Measurements from ENCODE around the gene CLCNKA. TPM values are rescaled to one million over a fixed set of nuclear protein-coding genes. Genes with fewer than 3 reads are reported as not detected.
"Not testable (repeated sequence)": the region's sequence is repeated elsewhere in the genome, so short reads cannot be mapped to it uniquely, and the experiment has no call there.

Gene CLCNKA
- total and polyA plus RNA-seq, 2 experiments from 2014 or later: 12.8 to 16.3 TPM

DNA sequence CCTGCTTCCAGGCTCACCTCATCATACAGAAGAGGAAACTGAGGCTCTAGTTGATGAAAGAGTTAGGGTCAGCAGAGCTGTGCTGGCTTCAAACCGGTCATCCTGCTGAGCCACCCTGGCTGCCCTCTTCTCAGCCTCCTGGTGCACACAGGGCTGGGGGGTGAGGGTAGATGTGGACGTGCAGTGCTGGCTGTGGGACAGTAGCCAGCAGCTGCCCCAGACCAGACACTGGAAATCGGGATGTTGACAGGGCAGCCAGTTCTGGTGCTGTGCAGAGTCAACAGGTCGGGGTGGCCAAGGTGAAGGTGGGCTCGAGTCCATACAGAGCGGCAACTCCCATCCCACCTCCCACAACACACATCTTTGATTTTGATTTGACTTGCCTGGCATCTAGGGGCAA lies 1.5 kb upstream of the CLCNKA start:
- peak overlapping the region; percentile 100 for H3K27ac ChIP-seq
- no peaks in the 10 kb centered on the region for H3K36me3 ChIP-seq
- H3K9me3 ChIP-seq (ENCODE audit: low read depth): no peaks in the 10 kb centered on the region
- peaks cover 50% of the 10 kb centered on the region for H3K4me1 ChIP-seq (ENCODE audit: low read depth)
- TF ChIP-seq, protein P1, sequence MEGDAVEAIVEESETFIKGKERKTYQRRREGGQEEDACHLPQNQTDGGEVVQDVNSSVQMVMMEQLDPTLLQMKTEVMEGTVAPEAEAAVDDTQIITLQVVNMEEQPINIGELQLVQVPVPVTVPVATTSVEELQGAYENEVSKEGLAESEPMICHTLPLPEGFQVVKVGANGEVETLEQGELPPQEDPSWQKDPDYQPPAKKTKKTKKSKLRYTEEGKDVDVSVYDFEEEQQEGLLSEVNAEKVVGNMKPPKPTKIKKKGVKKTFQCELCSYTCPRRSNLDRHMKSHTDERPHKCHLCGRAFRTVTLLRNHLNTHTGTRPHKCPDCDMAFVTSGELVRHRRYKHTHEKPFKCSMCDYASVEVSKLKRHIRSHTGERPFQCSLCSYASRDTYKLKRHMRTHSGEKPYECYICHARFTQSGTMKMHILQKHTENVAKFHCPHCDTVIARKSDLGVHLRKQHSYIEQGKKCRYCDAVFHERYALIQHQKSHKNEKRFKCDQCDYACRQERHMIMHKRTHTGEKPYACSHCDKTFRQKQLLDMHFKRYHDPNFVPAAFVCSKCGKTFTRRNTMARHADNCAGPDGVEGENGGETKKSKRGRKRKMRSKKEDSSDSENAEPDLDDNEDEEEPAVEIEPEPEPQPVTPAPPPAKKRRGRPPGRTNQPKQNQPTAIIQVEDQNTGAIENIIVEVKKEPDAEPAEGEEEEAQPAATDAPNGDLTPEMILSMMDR (IDR thresholded peaks at IDR 0.05; ENCODE audit: low read depth, low read length): no peak
- no peak for DNase-seq (ENCODE audit: low read depth in 1 of 2, low spot score in 1 of 2)
- no peaks in the 10 kb centered on the region for H3K27me3 ChIP-seq
- H3K4me3 ChIP-seq: no peak overlapping the region

DNA sequence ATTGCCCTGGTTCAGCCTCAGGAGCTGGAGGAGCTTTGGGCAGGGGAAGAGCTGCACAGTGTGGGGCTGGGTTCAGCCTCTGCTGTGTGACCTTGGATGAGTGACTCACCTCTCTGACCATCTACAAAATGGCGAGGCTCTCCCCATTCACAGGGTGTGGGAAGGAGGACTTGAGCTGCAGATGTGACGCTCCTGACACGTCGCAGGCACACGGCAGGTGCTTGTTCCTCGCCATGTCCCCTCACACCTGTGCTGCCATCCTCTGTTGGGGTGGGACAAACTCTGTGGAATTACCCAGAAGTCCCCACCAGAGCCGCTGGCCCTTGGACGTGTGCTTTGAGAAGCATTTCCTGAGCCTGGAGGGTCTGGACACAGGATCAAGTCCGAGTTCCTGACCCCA lies 958 bp upstream of the CLCNKA start:
- Histone ChIP-seq H3K27ac (peak overlapping the region; percentile 100), H3K4me1 (ENCODE audit: low read depth) (peaks cover 44% of the 10 kb centered on the region)
- H3K36me3 ChIP-seq; H3K4me3 ChIP-seq; H3K27me3 ChIP-seq; H3K9me3 ChIP-seq (ENCODE audit: low read depth); DNase-seq (ENCODE audit: low read depth in 1 of 2, low spot score in 1 of 2): not testable (repeated sequence)

DNA sequence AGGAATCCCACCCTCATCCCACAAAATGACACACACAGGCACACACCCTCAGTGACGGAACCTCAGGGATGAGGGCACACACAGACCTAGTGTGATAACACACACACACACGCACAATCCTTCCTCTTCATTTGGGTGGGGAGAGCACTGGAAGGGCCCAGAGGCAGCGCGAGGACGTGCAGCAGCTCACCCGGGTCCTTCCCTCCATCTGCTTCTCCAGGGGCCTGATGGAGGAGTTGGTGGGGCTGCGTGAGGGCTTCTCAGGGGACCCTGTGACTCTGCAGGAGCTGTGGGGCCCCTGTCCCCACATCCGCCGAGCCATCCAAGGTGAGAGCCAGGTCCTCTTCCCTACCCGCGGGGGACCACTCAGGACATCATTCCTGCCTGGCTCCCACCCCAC lies 557 bp downstream of the CLCNKA start:
- TF ChIP-seq, protein P1 (IDR thresholded peaks at IDR 0.05; ENCODE audit: low read depth, low read length): no peak
- no peaks in the 10 kb centered on the region for H3K9me3 ChIP-seq (ENCODE audit: low read depth)
- no peaks in the 10 kb centered on the region for H3K36me3 ChIP-seq
- H3K27ac ChIP-seq: peak overlapping the region; percentile 61
- peaks cover 39% of the 10 kb centered on the region for H3K4me1 ChIP-seq (ENCODE audit: low read depth)
- H3K27me3 ChIP-seq: no peaks in the 10 kb centered on the region
- DNase-seq (ENCODE audit: low read depth in 1 of 2, low spot score in 1 of 2): no peak
- H3K4me3 ChIP-seq: no peak overlapping the region

DNA sequence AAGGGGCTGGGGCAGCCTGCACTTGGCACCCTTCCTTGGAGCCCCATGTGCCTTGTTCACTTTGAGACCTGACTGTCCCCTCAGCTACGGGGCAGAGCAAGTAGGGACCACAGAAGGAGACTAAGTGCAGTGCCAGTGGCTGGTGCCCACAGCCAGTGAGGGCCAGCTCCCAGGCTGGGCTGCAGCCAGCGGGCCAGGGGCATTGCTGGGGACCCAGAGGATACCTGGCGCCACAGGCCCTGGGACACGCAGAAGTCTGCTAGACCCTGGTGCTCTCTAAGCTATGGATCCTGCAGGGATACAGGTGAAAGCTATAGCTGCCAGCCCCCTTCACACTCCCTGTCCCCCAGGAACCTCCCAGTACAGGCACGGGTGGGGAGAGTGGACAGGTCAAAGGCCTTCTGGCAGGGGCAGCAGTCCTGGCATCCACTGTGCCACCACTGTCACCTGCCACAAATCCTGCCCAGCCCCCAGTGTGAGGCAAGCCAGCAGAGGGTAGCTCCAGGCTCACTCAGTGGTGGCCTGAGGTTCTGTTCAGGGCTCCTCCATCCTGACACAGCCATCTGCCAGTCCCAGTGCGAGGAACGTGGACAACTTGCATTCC lies 1.3 kb downstream of the CLCNKA start:
- Histone ChIP-seq H3K27me3 (no peaks in the 10 kb centered on the region), H3K4me3 (no peak overlapping the region), H3K9me3 (ENCODE audit: low read depth) (no peaks in the 10 kb centered on the region), H3K4me1 (ENCODE audit: low read depth) (peaks cover 40% of the 10 kb centered on the region), H3K27ac (no peak overlapping the region), H3K36me3 (no peaks in the 10 kb centered on the region)
- TF ChIP-seq, protein P1 (IDR thresholded peaks at IDR 0.05; ENCODE audit: low read depth, low read length): no peak
- no peak for DNase-seq (ENCODE audit: low read depth in 1 of 2, low spot score in 1 of 2)

DNA sequence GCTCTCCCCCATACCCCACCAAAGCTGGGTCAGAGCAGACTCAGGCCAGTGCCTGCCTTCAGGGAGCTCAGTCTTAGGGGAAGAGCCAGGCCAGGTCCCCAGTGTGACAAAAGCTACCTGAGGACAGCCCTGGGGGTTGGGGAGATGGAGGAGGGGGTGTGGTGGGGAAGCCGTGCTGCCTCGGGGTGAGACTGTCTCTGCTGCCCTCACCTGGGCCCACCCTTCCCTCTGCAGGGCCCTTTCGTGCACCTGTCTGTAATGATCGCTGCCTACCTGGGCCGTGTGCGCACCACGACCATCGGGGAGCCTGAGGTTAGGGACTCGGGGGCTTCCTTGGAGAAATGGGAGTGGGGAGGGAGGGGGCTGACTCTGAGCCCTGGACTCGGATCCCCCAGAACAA lies 4.5 kb downstream of the CLCNKA start:
- H3K27me3 ChIP-seq; H3K27ac ChIP-seq; H3K9me3 ChIP-seq (ENCODE audit: low read depth); H3K36me3 ChIP-seq; H3K4me3 ChIP-seq; DNase-seq (ENCODE audit: low read depth in 1 of 2, low spot score in 1 of 2): not testable (repeated sequence)
- H3K4me1 ChIP-seq (ENCODE audit: low read depth): peaks cover 16% of the 10 kb centered on the region

DNA sequence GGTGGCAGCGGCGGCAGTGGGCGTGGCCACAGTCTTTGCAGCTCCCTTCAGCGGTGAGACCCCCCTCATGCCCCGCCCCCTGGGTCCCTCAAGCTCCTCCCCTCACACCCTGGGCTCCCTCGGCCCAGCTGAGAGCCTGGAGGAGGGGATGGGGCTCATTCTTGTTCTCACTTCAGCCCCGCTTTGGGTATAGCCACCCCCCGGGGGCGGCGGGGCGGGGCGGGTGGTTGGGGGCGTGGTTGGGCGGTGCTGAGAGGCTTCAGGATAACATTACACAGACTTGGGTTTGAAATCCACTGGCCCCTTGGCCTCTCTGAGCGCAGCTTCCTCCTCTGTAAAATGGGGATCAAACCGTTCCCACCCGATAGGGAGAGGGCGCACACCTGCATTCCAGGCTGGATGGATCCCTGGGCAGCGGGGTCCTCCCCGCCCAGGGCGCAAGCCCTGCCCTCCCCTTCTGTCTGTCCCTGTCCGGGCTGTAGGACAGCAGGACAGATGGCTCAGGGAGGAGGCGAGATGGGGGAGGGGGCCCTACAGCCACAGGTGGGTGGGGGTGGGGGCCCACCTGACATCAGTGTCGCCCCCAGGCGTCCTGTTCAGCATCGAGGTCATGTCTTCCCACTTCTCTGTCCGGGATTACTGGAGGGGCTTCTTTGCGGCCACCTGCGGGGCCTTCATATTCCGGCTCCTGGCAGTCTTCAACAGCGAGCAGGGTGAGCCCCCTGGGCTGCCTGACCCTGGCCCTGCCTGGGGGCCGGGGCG lies 5.1 kb downstream of the CLCNKA start:
- TF ChIP-seq, protein P1 (IDR thresholded peaks at IDR 0.05; ENCODE audit: low read depth, low read length): no peak
- H3K4me3 ChIP-seq: peak overlapping the region; percentile 19
- H3K4me1 ChIP-seq (ENCODE audit: low read depth): peaks cover 11% of the 10 kb centered on the region

More for the DNA sequence above, 5.1 kb downstream of the CLCNKA start:
- Histone ChIP-seq H3K9me3 (ENCODE audit: low read depth) (no peaks in the 10 kb centered on the region), H3K27ac (peak overlapping the region; percentile 48), H3K27me3 (no peaks in the 10 kb centered on the region), H3K36me3 (no peaks in the 10 kb centered on the region)
- DNase-seq (ENCODE audit: low read depth in 1 of 2, low spot score in 1 of 2): peak; percentile 23 to 95
